Measurements from ENCODE around the gene FHL1. TPM values are rescaled to one million over a fixed set of nuclear protein-coding genes. Genes with fewer than 3 reads are reported as not detected.

Gene FHL1
- total RNA-seq, 1 donor from 2014 or later: 337 TPM

DNA sequence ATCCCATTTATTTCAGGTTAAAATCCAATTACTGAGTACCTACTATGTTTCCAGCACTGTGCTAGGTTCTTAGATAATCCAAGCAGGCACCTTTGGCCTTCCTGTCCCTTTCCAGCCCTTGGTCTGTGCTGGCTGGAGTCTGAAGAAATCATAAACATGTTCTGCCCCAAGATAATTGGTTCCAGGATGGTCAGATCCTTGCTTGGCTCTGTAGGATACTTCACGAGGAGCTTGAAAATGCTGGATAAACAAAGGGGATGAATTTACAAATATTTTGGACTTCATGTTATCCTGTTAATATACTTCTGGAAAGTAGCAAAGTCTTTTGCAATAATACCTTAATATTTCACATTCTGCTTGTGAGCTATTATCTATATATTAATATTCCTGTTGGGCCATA lies 35.0 kb upstream of the FHL1 start:
- Histone ChIP-seq H3K4me1 (no peaks in the 10 kb centered on the region), H3K27ac (no peak overlapping the region), H3K9me3 (no peaks in the 10 kb centered on the region), H3K27me3 (no peaks in the 10 kb centered on the region), H3K4me3 (no peak overlapping the region), H3K36me3 (no peaks in the 10 kb centered on the region)
- intact Hi-C loops (cut with DNase I): no loop called here
- no peak for TF ChIP-seq POLR2A (IDR thresholded peaks at IDR 0.05)
- TF ChIP-seq, protein P1, sequence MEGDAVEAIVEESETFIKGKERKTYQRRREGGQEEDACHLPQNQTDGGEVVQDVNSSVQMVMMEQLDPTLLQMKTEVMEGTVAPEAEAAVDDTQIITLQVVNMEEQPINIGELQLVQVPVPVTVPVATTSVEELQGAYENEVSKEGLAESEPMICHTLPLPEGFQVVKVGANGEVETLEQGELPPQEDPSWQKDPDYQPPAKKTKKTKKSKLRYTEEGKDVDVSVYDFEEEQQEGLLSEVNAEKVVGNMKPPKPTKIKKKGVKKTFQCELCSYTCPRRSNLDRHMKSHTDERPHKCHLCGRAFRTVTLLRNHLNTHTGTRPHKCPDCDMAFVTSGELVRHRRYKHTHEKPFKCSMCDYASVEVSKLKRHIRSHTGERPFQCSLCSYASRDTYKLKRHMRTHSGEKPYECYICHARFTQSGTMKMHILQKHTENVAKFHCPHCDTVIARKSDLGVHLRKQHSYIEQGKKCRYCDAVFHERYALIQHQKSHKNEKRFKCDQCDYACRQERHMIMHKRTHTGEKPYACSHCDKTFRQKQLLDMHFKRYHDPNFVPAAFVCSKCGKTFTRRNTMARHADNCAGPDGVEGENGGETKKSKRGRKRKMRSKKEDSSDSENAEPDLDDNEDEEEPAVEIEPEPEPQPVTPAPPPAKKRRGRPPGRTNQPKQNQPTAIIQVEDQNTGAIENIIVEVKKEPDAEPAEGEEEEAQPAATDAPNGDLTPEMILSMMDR (IDR thresholded peaks at IDR 0.05): no peak
- no peak for DNase-seq (ENCODE audit: extremely low spot score in 2 of 2)

DNA sequence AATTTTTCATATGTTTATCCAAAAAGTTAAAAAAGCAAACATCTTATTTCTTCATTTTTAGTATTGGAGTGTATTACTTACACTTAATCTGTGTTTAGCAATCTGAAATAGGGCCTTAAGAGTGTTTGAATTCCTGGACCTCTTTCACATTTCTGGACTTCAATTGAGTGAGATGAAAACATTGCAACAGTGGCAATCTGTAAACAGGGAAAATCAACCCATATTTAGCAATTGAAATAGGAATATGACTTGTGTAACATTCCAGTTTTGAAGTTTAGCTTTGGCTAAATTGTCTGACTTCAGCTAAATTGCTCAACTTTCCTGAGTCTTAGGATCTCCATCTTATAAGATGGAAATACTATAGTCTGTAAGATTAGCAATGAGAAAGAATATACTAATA lies 34.6 kb upstream of the FHL1 start:
- intact Hi-C loops (cut with DNase I): no loop called here
- no peak overlapping the region for H3K27ac ChIP-seq
- H3K36me3 ChIP-seq: no peaks in the 10 kb centered on the region
- H3K9me3 ChIP-seq: no peaks in the 10 kb centered on the region
- TF ChIP-seq POLR2A (IDR thresholded peaks at IDR 0.05): no peak
- DNase-seq (ENCODE audit: extremely low spot score in 2 of 2): no peak
- no peaks in the 10 kb centered on the region for H3K4me1 ChIP-seq
- no peak overlapping the region for H3K4me3 ChIP-seq
- no peaks in the 10 kb centered on the region for H3K27me3 ChIP-seq

DNA sequence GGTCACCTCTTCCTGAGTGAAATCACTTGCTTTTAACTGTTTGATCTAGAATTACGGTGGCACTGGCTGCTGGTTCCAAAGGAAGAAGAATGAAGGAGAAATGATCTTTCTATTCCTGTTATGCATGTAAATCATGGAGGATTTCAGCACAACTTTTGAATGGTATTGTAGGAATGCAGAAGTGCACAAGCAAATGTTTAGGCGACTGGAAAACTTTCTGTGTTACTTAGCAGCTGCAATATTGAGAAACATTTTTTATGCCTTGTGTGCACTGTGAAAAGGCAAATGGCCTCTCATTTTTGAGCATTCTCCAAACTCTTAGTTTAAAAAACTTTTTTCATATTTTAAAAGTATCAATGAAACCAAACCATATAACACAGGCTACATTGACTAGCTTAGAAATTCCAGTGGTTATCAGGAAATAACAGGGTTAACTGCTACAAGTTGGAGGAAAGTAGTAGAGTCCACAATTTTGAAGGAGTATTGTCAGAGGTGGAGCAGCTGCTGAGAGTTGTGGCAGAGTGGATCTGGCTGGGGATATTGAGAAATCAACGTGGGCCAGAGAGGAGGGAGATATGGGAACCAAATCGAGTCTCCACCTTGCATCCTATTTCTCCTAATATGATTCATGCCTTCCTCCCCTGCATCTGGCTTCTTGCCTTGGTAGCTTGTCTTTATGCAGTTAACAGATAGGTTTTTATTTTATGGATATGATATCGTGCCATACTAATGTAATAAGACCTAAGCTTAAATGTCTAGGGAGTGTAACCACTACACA lies 32.0 kb upstream of the FHL1 start:
- Histone ChIP-seq H3K4me1 (no peaks in the 10 kb centered on the region), H3K4me3 (no peak overlapping the region), H3K36me3 (no peaks in the 10 kb centered on the region), H3K27ac (no peak overlapping the region), H3K27me3 (no peaks in the 10 kb centered on the region), H3K9me3 (no peaks in the 10 kb centered on the region)
- DNase-seq (ENCODE audit: extremely low spot score in 2 of 2): no peak
- TF ChIP-seq, protein P1 (IDR thresholded peaks at IDR 0.05): no peak
- TF ChIP-seq POLR2AphosphoS5 (IDR thresholded peaks at IDR 0.05; ENCODE audit: insufficient read depth in 1 of 2, low read depth in 1 of 2): no peak
- intact Hi-C loops (cut with DNase I): no loop called here

DNA sequence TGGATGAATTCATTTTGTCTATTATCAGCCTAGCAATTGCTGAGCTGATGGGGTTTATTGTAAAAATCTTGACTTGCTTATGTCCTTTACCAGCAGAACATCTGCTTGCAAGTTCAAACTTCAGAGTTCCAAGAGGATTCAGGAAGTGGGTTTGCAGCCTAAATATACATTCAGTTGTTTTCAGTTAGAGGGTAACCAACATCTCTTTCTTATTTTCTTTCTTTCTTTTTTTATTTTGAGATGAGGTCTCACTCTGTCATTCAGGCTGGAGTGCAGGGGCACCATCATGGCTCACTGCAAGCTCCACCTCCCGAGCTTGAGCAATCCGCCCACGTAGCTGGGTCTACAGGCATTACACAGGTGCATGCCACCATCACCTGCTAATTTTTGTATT lies 31.4 kb upstream of the FHL1 start:
- intact Hi-C loops (cut with DNase I): no loop called here
- DNase-seq (ENCODE audit: extremely low spot score in 2 of 2): no peak
- no peak for TF ChIP-seq POLR2A (IDR thresholded peaks at IDR 0.05)
- TF ChIP-seq POLR2AphosphoS5 (IDR thresholded peaks at IDR 0.05; ENCODE audit: insufficient read depth in 1 of 2, low read depth in 1 of 2): no peak
- TF ChIP-seq, protein P1 (IDR thresholded peaks at IDR 0.05): no peak
- Histone ChIP-seq H3K4me3 (no peak overlapping the region), H3K9me3 (no peaks in the 10 kb centered on the region), H3K4me1 (no peaks in the 10 kb centered on the region), H3K27ac (no peak overlapping the region), H3K36me3 (no peaks in the 10 kb centered on the region), H3K27me3 (no peaks in the 10 kb centered on the region)

DNA sequence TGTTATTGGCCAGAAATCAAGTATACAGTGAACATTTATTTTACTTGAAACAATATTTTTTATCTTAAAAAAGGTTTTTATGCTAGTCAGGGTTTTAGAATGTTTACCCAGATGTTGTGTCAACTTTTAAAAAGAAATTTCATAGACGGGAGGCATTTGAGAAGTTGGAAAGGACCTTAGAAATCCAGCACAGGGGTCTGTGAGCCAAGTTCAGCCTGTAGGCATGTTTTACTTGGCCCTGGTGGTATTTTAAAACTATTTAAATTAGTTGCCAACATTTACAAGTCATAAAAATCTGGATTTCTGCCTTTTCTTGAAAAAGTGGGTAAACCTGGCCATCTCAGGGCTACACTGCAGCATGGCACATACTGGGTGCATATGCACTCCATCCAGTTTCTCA lies 25.5 kb upstream of the FHL1 start:
- no peaks in the 10 kb centered on the region for H3K36me3 ChIP-seq
- no peaks in the 10 kb centered on the region for H3K27me3 ChIP-seq

More for the DNA sequence above, 25.5 kb upstream of the FHL1 start:
- no peak for TF ChIP-seq POLR2A (IDR thresholded peaks at IDR 0.05)
- TF ChIP-seq, protein P1 (IDR thresholded peaks at IDR 0.05): no peak
- no peak for TF ChIP-seq POLR2AphosphoS5 (IDR thresholded peaks at IDR 0.05; ENCODE audit: insufficient read depth in 1 of 2, low read depth in 1 of 2)
- no peaks in the 10 kb centered on the region for H3K9me3 ChIP-seq
- H3K4me3 ChIP-seq: no peak overlapping the region
- H3K4me1 ChIP-seq: no peaks in the 10 kb centered on the region
- intact Hi-C loops (cut with DNase I): loop anchor here (5.0 kb wide), 1 partner anchor 59 kb away; no protein-coding TSS in a partner anchor
- H3K27ac ChIP-seq: no peak overlapping the region
- no peak for DNase-seq (ENCODE audit: extremely low spot score in 2 of 2)
